Measurements from ENCODE around the gene ANXA11.

GRCh38 chr10:80154978-80155695, 50.2 kb downstream of the ANXA11 start:
- TF ChIP-seq CTCF (conservative IDR thresholded peaks at IDR 0.05; ENCODE audit: low read depth, low read length) (no peak), USF2 (IDR thresholded peaks at IDR 0.05; ENCODE audit: low read depth, low read length) (no peak), BHLHE40 (IDR thresholded peaks at IDR 0.05; ENCODE audit: low read depth, low read length) (peak; percentile 79), POLR2A (IDR thresholded peaks at IDR 0.05; ENCODE audit: low read depth, low read length) (no peak; the same call in 1 of the 2 replicates), SMC3 (IDR thresholded peaks at IDR 0.05; ENCODE audit: low read depth, low read length) (no peak), RAD21 (IDR thresholded peaks at IDR 0.05; ENCODE audit: low read length) (no peak)
